H1 (cell line): ENCODE results near the gene CFD. TPM values are rescaled to one million over a fixed set of nuclear protein-coding genes. Genes with fewer than 3 reads are reported as not detected.

ENCODE experiments used
- CTCF ChIA-PET: fragments of 300-600 bp; sonication (Branson Sonifier 250); formaldehyde crosslinking; loops from one replicate; lab custom pipeline; 2021; ENCODE audit not compliant: partially characterized antibody; lab: Charles Lee
- POLR2A ChIA-PET: fragments of 300-600 bp; sonication (Branson Sonifier 250); formaldehyde crosslinking; loops from one replicate; lab custom pipeline; 2021; ENCODE audit warnings: inconsistent platforms; ENCODE audit not compliant: partially characterized antibody; lab: Charles Lee
- DNase-seq, 2 experiments: peaks; one replicate each; pipeline versions ENCODE4 v3.0.0 to v3.0.0-alpha.2; 2010 to 2022; ENCODE audit warnings: low spot score in 2 of 2, low read depth in 1 of 2, mixed read lengths in 1 of 2
- FAIRE-seq: peaks from 2 replicates; lab custom pipeline; 2011; peaks lifted over from hg19 to GRCh38; lab: Jason Lieb, UNC
- H2AFZ ChIP-seq: 2 replicates; pipeline ENCODE4 v1.8.1; 2012; ENCODE audit warnings: low read length, inconsistent platforms
- H2AK5ac ChIP-seq: 2 replicates; pipeline ENCODE4 v1.6.1; 2013; ENCODE audit warnings: low read depth, low read length
- H2BK120ac ChIP-seq: replicated peaks from 2 replicates; pipeline ENCODE3; 2013; ENCODE audit warnings: low read depth, low read length, inconsistent platforms
- H2BK12ac ChIP-seq: 2 replicates; pipeline ENCODE4 v1.6.1; 2013; ENCODE audit warnings: low read depth, low read length
- H2BK15ac ChIP-seq: 2 replicates; pipeline ENCODE4 v1.6.1; 2013; ENCODE audit warnings: low read length
- H2BK20ac ChIP-seq: 2 replicates; pipeline ENCODE4 v1.6.1; 2013; ENCODE audit warnings: low read length
- H2BK5ac ChIP-seq: 2 replicates; pipeline ENCODE4 v1.6.1; 2013; ENCODE audit warnings: low read depth, low read length
- H3K14ac ChIP-seq: 2 replicates; pipeline ENCODE4 v1.6.1; 2013; ENCODE audit warnings: inconsistent platforms; ENCODE audit not compliant: insufficient read length
- H3K18ac ChIP-seq: 2 replicates; pipeline ENCODE4 v1.6.1; 2013; ENCODE audit warnings: low read length; ENCODE audit errors: extremely low read depth
- H3K23ac ChIP-seq: 2 replicates; pipeline ENCODE4 v1.6.1; 2013; ENCODE audit warnings: inconsistent platforms; ENCODE audit not compliant: insufficient read length
- H3K23me2 ChIP-seq: 2 replicates; pipeline ENCODE4 v1.6.1; 2013; ENCODE audit warnings: low read depth, low read length
- H3K27ac ChIP-seq: 2 replicates; pipeline ENCODE4 v1.6.1; 2011; ENCODE audit warnings: low read depth, low read length, inconsistent platforms
- H3K27me3 ChIP-seq, 4 experiments: replicated peaks in 1 of 4; 1 replicate in 1 of 4; 2 replicates in 3 of 4; pipeline versions ENCODE4 v1.6.1 to v1.8.1; 2011 to 2013; ENCODE audit warnings: low read length in 3 of 4, mild to moderate bottlenecking in 3 of 4, inconsistent platforms in 2 of 4, mixed read lengths in 2 of 4, moderate library complexity in 1 of 4; ENCODE audit not compliant: control insufficient read depth in 3 of 4, insufficient read depth in 3 of 4; ENCODE audit errors: extremely low read depth in 1 of 4
- H3K36me3 ChIP-seq, 4 experiments: 2 replicates each; pipeline versions ENCODE4 v1.6.1 to v1.8.1; 2011 to 2013; ENCODE audit warnings: mild to moderate bottlenecking in 4 of 4, low read length in 3 of 4, moderate library complexity in 2 of 4, control low read depth in 1 of 4, inconsistent platforms in 1 of 4; ENCODE audit not compliant: insufficient read depth in 4 of 4, control insufficient read depth in 2 of 4
- H3K4ac ChIP-seq: replicated peaks from 2 replicates; pipeline ENCODE3; 2013; ENCODE audit warnings: low read length, low read depth, mixed read lengths, inconsistent platforms; ENCODE audit not compliant: insufficient read length
- H3K4me1 ChIP-seq, 4 experiments: replicated peaks in 1 of 4; 1 replicate in 1 of 4; 2 replicates in 3 of 4; pipeline versions ENCODE4 v1.6.1 to v1.8.1; 2011 to 2013; ENCODE audit warnings: low read length in 3 of 4, inconsistent platforms in 2 of 4, mixed read lengths in 1 of 4; ENCODE audit not compliant: insufficient read depth in 4 of 4, control insufficient read depth in 3 of 4
- H3K4me2 ChIP-seq, 2 experiments: 2 replicates each; pipeline versions ENCODE4 v1.6.1 to v1.8.1; 2011 to 2013; ENCODE audit warnings: low read depth in 2 of 2, low read length in 2 of 2, control low read depth in 1 of 2, inconsistent platforms in 1 of 2, mild to moderate bottlenecking in 1 of 2; ENCODE audit not compliant: insufficient read depth in 1 of 2
- H3K4me3 ChIP-seq, 4 experiments: fragments of 200-600, 300-600 bp in 1 of 4; sonication (generic), shearing (Covaris generic), sonication (Bioruptor Twin) in 1 of 4; 2 replicates each; pipeline versions ENCODE4 v1.5.1 to v1.8.1; 2011 to 2016; ENCODE audit warnings: low read length in 4 of 4, low read depth in 3 of 4, control low read depth in 2 of 4, inconsistent platforms in 2 of 4, mild to moderate bottlenecking in 2 of 4, mixed read lengths in 1 of 4, moderate library complexity in 1 of 4; ENCODE audit not compliant: insufficient read depth in 2 of 4; ENCODE audit errors: extremely low read depth in 1 of 4
- H3K56ac ChIP-seq: replicated peaks from 2 replicates; pipeline ENCODE3; 2013; ENCODE audit warnings: low read depth, mild to moderate bottlenecking, mixed read lengths, low read length, inconsistent platforms; ENCODE audit not compliant: insufficient read length
- H3K79me1 ChIP-seq: 2 replicates; pipeline ENCODE4 v1.6.1; 2013; ENCODE audit warnings: low read depth, low read length, control low read depth
- H3K79me2 ChIP-seq, 2 experiments: 2 replicates each; pipeline versions ENCODE4 v1.6.1 to v1.8.1; 2012 to 2013; ENCODE audit warnings: low read length in 2 of 2, mild to moderate bottlenecking in 2 of 2, inconsistent platforms in 1 of 2; ENCODE audit not compliant: insufficient read depth in 2 of 2, control insufficient read depth in 1 of 2
- H3K9ac ChIP-seq, 4 experiments: replicated peaks in 1 of 4; 1 replicate in 1 of 4; 2 replicates in 3 of 4; pipeline versions ENCODE4 v1.6.1 to v1.8.1; 2011 to 2013; ENCODE audit warnings: low read depth in 3 of 4, low read length in 3 of 4, control low read depth in 2 of 4, mild to moderate bottlenecking in 2 of 4, moderate library complexity in 2 of 4, inconsistent platforms in 1 of 4; ENCODE audit errors: extremely low read depth in 1 of 4
- H3K9me3 ChIP-seq, 2 experiments: 2 replicates each; pipeline versions ENCODE4 v1.6.1 to v1.8.1; 2012 to 2013; ENCODE audit warnings: mild to moderate bottlenecking in 2 of 2, moderate library complexity in 2 of 2, control low read depth in 1 of 2, inconsistent platforms in 1 of 2, low read depth in 1 of 2, low read length in 1 of 2, mixed read lengths in 1 of 2; ENCODE audit not compliant: insufficient read depth in 2 of 2
- H4K20me1 ChIP-seq, 2 experiments: replicated peaks in 1 of 2; 2 replicates each; pipeline versions ENCODE3 to v1.8.1; 2011 to 2013; ENCODE audit warnings: inconsistent platforms in 2 of 2, low read length in 2 of 2, mild to moderate bottlenecking in 1 of 2; ENCODE audit not compliant: insufficient read depth in 2 of 2, control insufficient read depth in 1 of 2
- H4K5ac ChIP-seq: 2 replicates; pipeline ENCODE4 v1.6.1; 2013; ENCODE audit warnings: low read length, low read depth, mixed read lengths, inconsistent platforms; ENCODE audit not compliant: insufficient read length
- H4K8ac ChIP-seq: 2 replicates; pipeline ENCODE4 v1.8.0; 2013; ENCODE audit warnings: mild to moderate bottlenecking, moderate library complexity, low read length, inconsistent platforms; ENCODE audit not compliant: insufficient read depth; ENCODE audit errors: extremely low read depth
- H4K91ac ChIP-seq: replicated peaks from 2 replicates; pipeline ENCODE3; 2013; ENCODE audit warnings: low read length, mixed read lengths, inconsistent platforms; ENCODE audit not compliant: insufficient read length
- SIX5 ChIP-seq: IDR thresholded peaks from 2 replicates; pipeline ENCODE4 v1.6.1; 2011; ENCODE audit warnings: mild to moderate bottlenecking, low read depth, low read length
- WGBS, 2 experiments: shearing (Covaris generic) in 1 of 2; methylation state at CpG; one replicate each; pipeline versions ENCODE4 v1.1.6 to v1.1.7; 2013 to 2015; ENCODE audit warnings: low lambda C conversion rate in 2 of 2, mixed read lengths in 2 of 2, inconsistent platforms in 1 of 2, low coverage in 1 of 2, missing lambda C conversion rate in 1 of 2; ENCODE audit not compliant: insufficient replicate concordance in 2 of 2, insufficient coverage in 1 of 2, insufficient read length in 1 of 2; ENCODE audit errors: extremely low coverage in 1 of 2, missing lambda C conversion rate in 1 of 2; 5-methylcytosine and 5-hydroxymethylcytosine counted together
- polyA plus RNA-seq, 7 experiments: library from polyadenylated mRNA; depleted of rRNA in 3 of 7; stranded (reverse) in 5 of 7; unstranded in 2 of 7; fragments of >200 nt in 5 of 7; fragments of 200-250 nt in 2 of 7; gene quantifications; 1 replicate in 5 of 7; 2 replicates in 1 of 7; 4 replicates in 1 of 7; pipeline versions ENCODE4 v1.2.1 to v1.2.3, GENCODE V29; 2011 to 2013; ENCODE audit warnings: missing spikeins in 2 of 7, mixed read lengths in 2 of 7
- total RNA-seq: library from RNA; stranded (reverse); fragmentation: NEBNext Ultra II Directional; extraction: Animal tissue kit (Norgen Biotek cat#: 25700); gene quantifications from 2 replicates; pipeline ENCODE4 v1.2.1, GENCODE V29; 2021

The CFD gene
- total and polyA plus RNA-seq, 2 of the 8 experiments (the other 6 are each of a cell fraction or from before 2014, with no cell fraction given) = 1.7 to 2.8 TPM

- no peak overlapping the region for H2BK15ac ChIP-seq
- POLR2A ChIA-PET = interaction anchor here (1.2 to 1.4 kb wide), 2 partner anchors 28 to 63 kb away, joined by 3 read pairs; no protein-coding TSS in a partner anchor
- no peak overlapping the region for H3K4ac ChIP-seq
- no peaks in the 10 kb centered on the region; the same call in 1 of the 2 replicates for H3K79me1 ChIP-seq
- H2BK5ac ChIP-seq = no peak overlapping the region; the same call in 1 of the 2 replicates
- H2AK5ac ChIP-seq = no peak overlapping the region
- H3K36me3 ChIP-seq = peaks cover 0 to 13% (median 2%) of the 10 kb centered on the region in 4 experiments; a peak in 2 of 8 replicates
- no peak overlapping the region for H3K4me3 ChIP-seq
- H3K18ac ChIP-seq = no peak overlapping the region
- peaks cover 3% of the 10 kb centered on the region; the same call in 1 of the 2 replicates for H3K23me2 ChIP-seq
- no peak for FAIRE-seq
- no peak overlapping the region for H3K23ac ChIP-seq
- H4K91ac ChIP-seq = no peak overlapping the region
- H3K9me3 ChIP-seq = no peaks in the 10 kb centered on the region
- H2BK12ac ChIP-seq = no peak overlapping the region
- TF ChIP-seq SIX5 = no peak
- no peak overlapping the region for H2BK120ac ChIP-seq
- CTCF ChIA-PET = interaction anchor here (1.1 to 2.2 kb wide), 5 partner anchors 8 to 131 kb away, joined by 3 to 8 read pairs (median 6); partner anchors contain the start of genes MED16 and RNU6-9
- peaks cover 0 to 8% (median 4%) of the 10 kb centered on the region in 4 experiments; a peak in 4 of 7 replicates for H3K4me1 ChIP-seq
- no peaks in the 10 kb centered on the region for H3K27me3 ChIP-seq
- no peak overlapping the region for H3K9ac ChIP-seq
- H3K4me2 ChIP-seq = no peak overlapping the region
- WGBS, 2 experiments = 83% methylated on average over 14 of the region's 27 CpGs; no CpG with 5 or more reads in 1 of the 2 experiments
- DNase-seq = no peak
- H3K79me2 ChIP-seq = peaks cover 0 to 13% of the 10 kb centered on the region in 2 experiments; a peak in 2 of 4 replicates
- no peak overlapping the region for H3K14ac ChIP-seq
- peaks cover 13 to 28% of the 10 kb centered on the region in 2 experiments for H4K20me1 ChIP-seq
- no peak overlapping the region for H4K5ac ChIP-seq
- no peak overlapping the region for H2AFZ ChIP-seq
- H4K8ac ChIP-seq = 0 out of 2 replicates have a peak overlapping the region, but pooled peaks have one; percentile 38
- no peak overlapping the region for H2BK20ac ChIP-seq
- no peak overlapping the region for H3K56ac ChIP-seq
- H3K27ac ChIP-seq = no peak overlapping the region; the same call in 1 of the 2 replicates
Measured at GRCh38 chr19:901216-902092, 42.0 kb downstream of the CFD start.
